B cell (primary cell): ENCODE data around the gene BRF1. TPM values are rescaled to one million over a fixed set of nuclear protein-coding genes. Genes with fewer than 3 reads are reported as not detected.

Experiments used
- ATAC-seq: fragments of 200-7000 bp; cut with Tn5 transposase; one replicate; pipeline ENCODE4 v1.10.0; 2021; ENCODE audit warnings: low read depth, mild to moderate bottlenecking, moderate number of reproducible peaks, moderate library complexity
- CTCF ChIA-PET: fragments of 350-600 bp; sonication (Branson Sonifier 250); formaldehyde crosslinking; loops from one replicate; lab custom pipeline; 2021; ENCODE audit warnings: antibody characterized with exemption, inconsistent platforms; lab: Charles Lee
- POLR2A ChIA-PET: fragments of 350-600 bp; sonication (Branson Sonifier 250); formaldehyde crosslinking; loops from one replicate; lab custom pipeline; 2021; ENCODE audit warnings: antibody characterized with exemption; lab: Charles Lee
- DNase-seq: peaks from one replicate; pipeline ENCODE4 v3.0.0; 2013
- H2AFZ ChIP-seq: 2 replicates; pipeline ENCODE4 v1.6.1; 2012; ENCODE audit warnings: mild to moderate bottlenecking, low read depth, low read length; ENCODE audit not compliant: insufficient read depth, poor library complexity, severe bottlenecking
- H3K27ac ChIP-seq, 2 donors: 1 replicate in 1 of 2; 2 replicates in 1 of 2; pipeline ENCODE4 v1.5.1; 2012 to 2013; ENCODE audit warnings: low read length in 2 of 2, mild to moderate bottlenecking in 2 of 2, moderate library complexity in 1 of 2
- H3K27me3 ChIP-seq, 4 experiments: fragments of 200-600 bp in 1 of 4; sonication (generic) in 1 of 4; replicated peaks in 1 of 4; 1 replicate in 2 of 4; 2 replicates in 2 of 4; pipeline versions ENCODE4 v1.6.1 to v1.7.0; 2013 to 2016; ENCODE audit warnings: low read length in 3 of 4, mild to moderate bottlenecking in 2 of 4, mixed read lengths in 1 of 4, moderate library complexity in 1 of 4; ENCODE audit not compliant: insufficient read depth in 4 of 4, control insufficient read depth in 3 of 4; ENCODE audit errors: control extremely low read depth in 1 of 4
- H3K36me3 ChIP-seq, 2 experiments: replicated peaks in 1 of 2; 1 replicate in 1 of 2; 2 replicates in 1 of 2; pipeline versions ENCODE4 v1.6.1 to v1.7.1; 2013; ENCODE audit warnings: low read length in 1 of 2; ENCODE audit not compliant: insufficient read depth in 2 of 2, control insufficient read depth in 1 of 2; ENCODE audit errors: control extremely low read depth in 1 of 2, extremely low read depth in 1 of 2
- H3K4me1 ChIP-seq, 2 donors: fragments of 200-600 bp in 1 of 2; sonication (generic) in 1 of 2; 1 replicate in 1 of 2; 2 replicates in 1 of 2; pipeline versions ENCODE4 v1.5.1 to v1.6.1; 2013 to 2017; ENCODE audit warnings: low read length in 2 of 2; ENCODE audit not compliant: control insufficient read depth in 2 of 2, insufficient read depth in 2 of 2
- H3K4me2 ChIP-seq: replicated peaks from 2 replicates; pipeline ENCODE3; 2012; ENCODE audit warnings: mild to moderate bottlenecking, low read depth, low read length; ENCODE audit not compliant: poor library complexity, severe bottlenecking
- H3K4me3 ChIP-seq, 5 experiments: fragments of 200-600 bp in 1 of 5; sonication (generic) in 1 of 5; 1 replicate in 3 of 5; 2 replicates in 2 of 5; pipeline versions ENCODE4 v1.5.1 to v1.7.0; 2011 to 2016; ENCODE audit warnings: low read length in 4 of 5, mild to moderate bottlenecking in 4 of 5, low read depth in 2 of 5, control low read depth in 1 of 5, moderate library complexity in 1 of 5; ENCODE audit not compliant: insufficient read depth in 1 of 5; ENCODE audit errors: control extremely low read depth in 1 of 5, extremely low read depth in 1 of 5
- H3K79me2 ChIP-seq: fragments of 200-600 bp; sonication (generic); one replicate; pipeline ENCODE4 v1.6.0; 2016; ENCODE audit warnings: low read length; ENCODE audit not compliant: control insufficient read depth, insufficient read depth
- H3K9ac ChIP-seq: fragments of 200-600 bp; sonication (generic); 2 replicates; pipeline ENCODE4 v1.6.1; 2017; ENCODE audit warnings: mild to moderate bottlenecking, low read length, moderate library complexity
- H3K9me3 ChIP-seq, 3 donors: one replicate each; pipeline versions ENCODE4 v1.6.1 to v1.7.1; 2013; ENCODE audit warnings: low read length in 2 of 3; ENCODE audit not compliant: control insufficient read depth in 2 of 3, insufficient read depth in 1 of 3; ENCODE audit errors: control extremely low read depth in 1 of 3
- H4K20me1 ChIP-seq: 2 replicates; pipeline ENCODE4 v1.6.0; 2012; ENCODE audit warnings: mild to moderate bottlenecking, low read length; ENCODE audit not compliant: insufficient read depth, control insufficient read depth, poor library complexity, severe bottlenecking
- H3K27ac Mint-ChIP-seq: one replicate; pipeline ENCODE4 v1.8.0; 2021; ENCODE audit warnings: mixed read lengths
- H3K27me3 Mint-ChIP-seq: one replicate; pipeline ENCODE4 v1.8.0; 2021; ENCODE audit warnings: mixed read lengths
- H3K4me1 Mint-ChIP-seq: one replicate; pipeline ENCODE4 v1.8.0; 2021; ENCODE audit warnings: mixed read lengths
- H3K4me3 Mint-ChIP-seq: one replicate; pipeline ENCODE4 v1.8.0; 2021; ENCODE audit warnings: mixed read lengths
- H3K9me3 Mint-ChIP-seq: one replicate; pipeline ENCODE4 v1.8.0; 2022; ENCODE audit warnings: mixed read lengths; ENCODE audit not compliant: insufficient read depth
- CTCF ChIP-seq: fragments of 200-600 bp; IDR thresholded peaks from one replicate; pipeline ENCODE4 v1.8.0; 2022; ENCODE audit warnings: antibody characterized with exemption, mild to moderate bottlenecking
- EZH2 ChIP-seq: IDR thresholded peaks from 2 replicates; pipeline ENCODE4 v1.6.1; 2012; ENCODE audit warnings: borderline replicate concordance, low read depth, mild to moderate bottlenecking, moderate library complexity, low read length; ENCODE audit not compliant: insufficient read depth, poor library complexity, severe bottlenecking
- WGBS: methylation state at CpG from one replicate; pipeline ENCODE4 v1.1.5; 2013; ENCODE audit warnings: missing lambda C conversion rate; ENCODE audit not compliant: insufficient coverage; 5-methylcytosine and 5-hydroxymethylcytosine counted together
- intact Hi-C: fragments of 100-400 bp; cut with micrococcal nuclease; formaldehyde crosslinking; loops from one replicate; pipeline ENCODE4 v1.10.0; 2022
- polyA plus RNA-seq: library from polyadenylated mRNA; depleted of rRNA; stranded (reverse); fragments of >200 nt; gene quantifications from 2 replicates; pipeline ENCODE4 v1.2.3, GENCODE V29; 2012
- total RNA-seq, 2 donors: library from RNA; stranded (reverse); fragments of 120-200 nt in 1 of 2; gene quantifications; 1 replicate in 1 of 2; 2 replicates in 1 of 2; pipeline versions ENCODE4 v1.2.3 to v1.2.4, GENCODE V29; 2013 to 2022

The BRF1 gene
- total and polyA plus RNA-seq, 2 donors (not counting 1 experiment from before 2014, with no cell fraction given): 24.5 to 55.8 TPM

DNA sequence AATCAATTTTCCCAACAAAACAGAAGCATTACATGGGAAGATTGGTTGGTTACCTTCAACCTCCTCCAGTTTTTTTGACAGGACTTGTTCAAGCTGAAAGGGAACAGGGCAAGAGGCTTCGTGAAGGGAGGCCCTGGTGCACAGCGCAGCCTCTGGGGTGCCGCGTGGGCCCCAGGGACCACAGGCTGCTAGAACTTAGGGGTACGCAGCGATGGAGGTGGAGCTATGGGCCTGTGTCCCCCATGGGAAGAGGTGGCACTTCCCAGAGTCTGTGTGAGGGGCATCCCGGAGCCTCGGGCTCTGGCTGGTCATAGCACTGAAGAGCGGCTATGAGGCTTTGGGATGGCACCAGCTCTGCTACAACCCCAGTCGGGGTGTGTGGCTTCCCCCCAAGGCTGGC is 74.6 kb downstream of the BRF1 start:
- Histone ChIP-seq H3K36me3 (peaks cover 0 to 17% of the 10 kb centered on the region in 2 experiments), H3K9ac (no peak overlapping the region), H3K79me2 (peaks cover 4% of the 10 kb centered on the region), H3K4me1 (no peaks in the 10 kb centered on the region), H2AFZ (no peak overlapping the region), H3K4me2 (no peak overlapping the region), H3K4me3 (no peak overlapping the region), H4K20me1 (peaks cover 7% of the 10 kb centered on the region), H3K27me3 (no peaks in the 10 kb centered on the region), H3K9me3 (no peaks in the 10 kb centered on the region), H3K27ac (no peak overlapping the region)
- no peak for DNase-seq
- intact Hi-C loops: no loop called here
- ATAC-seq: no peak
- H3K4me1 Mint-ChIP-seq: no peaks in the 10 kb centered on the region
- H3K4me3 Mint-ChIP-seq: no peak overlapping the region
- ChIA-PET CTCF (no interaction called here), POLR2A (no interaction called here)
- no peaks in the 10 kb centered on the region for H3K9me3 Mint-ChIP-seq
- no peak overlapping the region for H3K27ac Mint-ChIP-seq
- TF ChIP-seq CTCF (no peak), EZH2 (no peak)
- H3K27me3 Mint-ChIP-seq: no peaks in the 10 kb centered on the region
- 94% methylated on average over 10 of the region's 10 CpGs for WGBS

DNA sequence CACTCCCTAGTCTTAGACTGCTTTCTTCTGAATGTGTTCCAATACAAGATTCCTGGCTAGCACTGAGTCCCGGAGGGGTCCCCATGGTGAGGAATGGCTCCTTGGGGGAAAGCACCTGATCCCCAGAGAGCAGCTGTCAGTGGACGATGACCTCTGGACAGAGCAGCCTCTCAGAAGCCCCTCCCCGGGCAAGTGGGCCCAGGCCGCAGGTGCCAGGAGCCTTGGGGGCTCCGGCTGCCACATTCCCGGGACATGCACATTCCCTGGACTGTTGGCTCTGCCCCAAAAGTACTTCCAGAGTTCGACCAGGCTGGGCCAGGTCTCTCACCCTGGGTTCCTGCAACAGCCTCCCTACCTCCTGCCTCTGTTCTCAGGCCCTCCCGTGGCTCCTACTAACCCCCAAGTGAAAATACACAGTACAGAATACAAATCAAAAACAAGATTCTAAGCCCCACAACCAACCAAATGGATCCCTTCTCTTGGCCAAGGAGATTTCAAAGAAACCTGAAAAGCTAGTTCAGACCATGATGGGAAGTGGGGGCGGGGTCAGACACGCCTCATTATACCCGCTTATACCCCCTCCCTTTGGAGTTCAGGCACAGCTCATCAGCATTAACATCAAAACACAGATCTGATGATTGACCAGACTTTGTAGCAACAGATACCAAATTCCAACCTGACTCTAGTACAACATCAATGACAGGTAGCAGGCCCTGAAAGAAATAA is 75.8 kb downstream of the BRF1 start:
- no peaks in the 10 kb centered on the region for H3K4me1 ChIP-seq
- DNase-seq: no peak
- peaks cover 15% of the 10 kb centered on the region for H4K20me1 ChIP-seq
- Mint-ChIP-seq H3K9me3 (no peaks in the 10 kb centered on the region), H3K27ac (no peak overlapping the region), H3K4me3 (no peak overlapping the region), H3K27me3 (no peaks in the 10 kb centered on the region), H3K4me1 (no peaks in the 10 kb centered on the region)
- intact Hi-C loops: no loop called here
- H2AFZ ChIP-seq: no peak overlapping the region
- H3K9ac ChIP-seq: no peak overlapping the region
- H3K4me3 ChIP-seq: no peak overlapping the region
- ATAC-seq: no peak
- no peak overlapping the region for H3K27ac ChIP-seq
- no peak for TF ChIP-seq CTCF
- TF ChIP-seq EZH2: no peak
- POLR2A ChIA-PET: no interaction called here
- CTCF ChIA-PET: no interaction called here
- no peaks in the 10 kb centered on the region for H3K9me3 ChIP-seq
- peaks cover 0 to 27% of the 10 kb centered on the region in 2 experiments for H3K36me3 ChIP-seq
- no peaks in the 10 kb centered on the region for H3K27me3 ChIP-seq
- 98% methylated on average over 7 of the region's 11 CpGs for WGBS
- H3K79me2 ChIP-seq: peaks cover 5% of the 10 kb centered on the region
- H3K4me2 ChIP-seq: no peak overlapping the region
